Urinary bladder (tissue), 4 donors: Measurements from ENCODE around the gene GTF2F2. TPM values are rescaled to one million over a fixed set of nuclear protein-coding genes. Genes with fewer than 3 reads are reported as not detected.

ENCODE experiments used
- DNase-seq: peaks from one replicate; pipeline ENCODE4 v3.0.0-alpha.2; 2015; ENCODE audit errors: extremely low spot score
- H3K27ac ChIP-seq: one replicate; pipeline ENCODE4 v1.5.1; 2013; ENCODE audit warnings: low read depth, mild to moderate bottlenecking, moderate library complexity
- H3K36me3 ChIP-seq: one replicate; pipeline ENCODE4 v1.6.1; 2013; ENCODE audit warnings: mild to moderate bottlenecking, moderate library complexity; ENCODE audit not compliant: insufficient read depth
- H3K4me1 ChIP-seq: one replicate; pipeline ENCODE4 v1.6.1; 2013; ENCODE audit warnings: mild to moderate bottlenecking, moderate library complexity; ENCODE audit not compliant: insufficient read depth
- H3K4me3 ChIP-seq: one replicate; pipeline ENCODE4 v1.5.1; 2013; ENCODE audit warnings: low read depth, low read length
- WGBS: extraction: QIAGEN DNeasy Blood & Tissue Kit; methylation state at CpG from one replicate; pipeline ENCODE4 v1.1.7; 2013; 5-methylcytosine and 5-hydroxymethylcytosine counted together
- polyA plus RNA-seq: library from polyadenylated mRNA; stranded (reverse); fragments of 200-250 nt; gene quantifications from one replicate; pipeline ENCODE4 v1.2.3, GENCODE V29; 2013
- total RNA-seq: library from RNA; depleted of rRNA; stranded (reverse); fragments of >200 nt; gene quantifications from one replicate; pipeline ENCODE4 v1.2.3, GENCODE V29; 2014
- donor health status: healthy with polysubstance abuse.
- donor health status: healthy.

GTF2F2 gene
- total and polyA plus RNA-seq, 2 donors = 21.3 to 30.7 TPM

DNA sequence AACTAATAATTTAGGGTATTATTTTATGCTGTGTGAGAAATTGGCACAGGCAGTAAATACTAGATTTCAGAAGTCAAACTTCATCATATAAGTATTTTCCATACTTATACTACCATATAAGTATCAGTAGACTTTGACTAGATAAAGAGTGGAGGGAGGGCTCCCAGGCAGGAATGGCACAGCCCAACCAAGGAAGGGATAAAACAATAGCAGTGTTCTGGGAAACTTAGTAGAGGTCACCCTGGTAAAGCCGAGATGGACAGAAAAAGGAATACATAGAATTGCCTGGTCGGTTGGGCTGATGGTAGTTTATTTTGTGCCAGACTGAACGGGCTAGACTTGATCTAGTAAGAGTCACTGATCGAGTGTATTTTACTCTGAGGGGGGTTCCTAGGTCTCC lies 100.1 kb downstream of the GTF2F2 start:
- no peaks in the 10 kb centered on the region for H3K36me3 ChIP-seq
- H3K4me1 ChIP-seq = no peaks in the 10 kb centered on the region
- 95% methylated on average over 4 of the region's 4 CpGs for WGBS
- no peak overlapping the region for H3K4me3 ChIP-seq
- H3K27ac ChIP-seq = no peak overlapping the region
- DNase-seq = no peak

DNA sequence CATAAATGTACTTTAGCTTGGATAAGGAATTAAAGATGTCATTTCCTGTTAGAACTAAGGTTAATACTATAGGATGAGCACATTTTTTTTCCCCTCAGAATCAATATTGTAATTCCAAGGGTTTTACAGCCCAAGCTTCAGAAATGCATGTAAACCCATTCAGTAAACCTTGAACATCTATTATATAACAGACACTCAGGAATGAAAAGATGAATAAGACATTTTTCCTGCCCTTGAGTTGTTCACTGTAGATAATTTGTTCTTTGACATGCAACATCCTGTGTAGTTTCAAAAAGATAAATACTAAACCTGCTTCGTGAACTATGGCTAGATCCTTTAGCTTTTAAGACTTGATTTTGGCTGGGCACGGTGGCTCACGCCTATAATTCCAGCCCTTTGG lies 102.2 kb downstream of the GTF2F2 start:
- no peak overlapping the region for H3K27ac ChIP-seq
- 64% methylated on average over 3 of the region's 3 CpGs for WGBS

DNA sequence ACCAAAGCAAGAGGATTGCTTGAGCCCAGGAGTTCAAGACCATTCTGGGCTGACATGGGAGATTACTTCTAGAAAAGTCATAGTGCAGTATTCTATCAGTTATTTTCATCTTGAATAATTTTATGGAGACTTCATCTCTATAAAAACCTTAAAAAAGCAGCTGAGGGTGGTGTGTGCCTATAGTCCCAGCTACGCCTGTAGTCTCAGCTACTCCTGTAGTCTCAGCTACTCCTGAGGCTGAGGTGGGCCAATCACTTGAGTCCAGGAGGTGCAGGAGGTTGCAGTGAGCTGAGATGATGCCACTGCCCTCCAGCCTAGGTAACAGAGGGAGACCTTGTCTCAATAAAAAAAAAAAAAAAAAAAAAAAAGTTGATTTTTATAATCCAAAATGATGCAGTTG lies 102.6 kb downstream of the GTF2F2 start:
- H3K4me1 ChIP-seq = no peaks in the 10 kb centered on the region
- DNase-seq = no peak
- no peak overlapping the region for H3K4me3 ChIP-seq
- no peaks in the 10 kb centered on the region for H3K36me3 ChIP-seq
- no peak overlapping the region for H3K27ac ChIP-seq
- 96% methylated on average over 1 of the region's 1 CpG for WGBS

More for the DNA sequence above, 102.2 kb downstream of the GTF2F2 start:
- Histone ChIP-seq H3K4me3 (no peak overlapping the region), H3K4me1 (no peaks in the 10 kb centered on the region), H3K36me3 (no peaks in the 10 kb centered on the region)
- no peak for DNase-seq

DNA sequence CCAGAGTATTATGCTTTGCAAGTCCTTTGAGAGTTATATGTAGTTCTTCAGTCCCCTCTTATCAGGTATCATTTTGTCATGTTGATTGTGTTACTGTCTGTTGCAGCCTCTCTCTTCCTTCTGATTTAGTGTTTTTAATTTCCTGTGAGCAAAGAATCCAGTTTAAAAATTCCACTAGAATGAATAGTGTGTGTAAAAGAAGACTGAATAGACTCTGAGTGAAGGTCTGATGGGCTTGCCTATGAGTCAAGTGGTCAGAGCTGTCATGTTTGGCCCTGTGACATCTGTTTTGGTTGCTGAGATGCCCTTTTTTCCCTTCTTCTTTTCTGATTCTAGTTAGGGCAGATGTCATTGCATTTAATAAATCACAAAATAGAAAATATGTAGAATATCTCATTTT lies 103.9 kb downstream of the GTF2F2 start:
- no peaks in the 10 kb centered on the region for H3K4me1 ChIP-seq
- no peaks in the 10 kb centered on the region for H3K36me3 ChIP-seq
- no peak overlapping the region for H3K27ac ChIP-seq
- no peak overlapping the region for H3K4me3 ChIP-seq
- no peak for DNase-seq

DNA sequence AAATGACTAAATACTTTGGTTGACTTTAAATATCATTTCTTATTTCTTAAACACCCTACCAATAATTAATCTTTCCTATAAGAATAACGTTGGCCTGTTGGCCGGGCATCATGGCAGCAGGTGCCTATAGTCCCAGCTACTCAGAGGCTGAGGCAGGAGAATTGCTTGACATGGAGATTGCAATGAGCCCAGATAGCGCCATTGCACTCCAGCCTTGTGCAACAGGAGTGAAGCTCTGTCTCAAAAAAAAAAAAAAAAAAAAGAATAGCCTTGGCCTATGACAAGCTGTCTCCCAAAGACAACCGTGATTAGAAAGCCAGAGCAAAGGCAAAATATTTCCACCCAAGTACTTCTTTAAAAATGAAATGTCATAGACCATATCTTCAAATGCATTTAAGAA lies 105.1 kb downstream of the GTF2F2 start:
- Histone ChIP-seq H3K4me1 (no peaks in the 10 kb centered on the region), H3K36me3 (no peaks in the 10 kb centered on the region)
- 97% methylated on average over 4 of the region's 4 CpGs for WGBS

DNA sequence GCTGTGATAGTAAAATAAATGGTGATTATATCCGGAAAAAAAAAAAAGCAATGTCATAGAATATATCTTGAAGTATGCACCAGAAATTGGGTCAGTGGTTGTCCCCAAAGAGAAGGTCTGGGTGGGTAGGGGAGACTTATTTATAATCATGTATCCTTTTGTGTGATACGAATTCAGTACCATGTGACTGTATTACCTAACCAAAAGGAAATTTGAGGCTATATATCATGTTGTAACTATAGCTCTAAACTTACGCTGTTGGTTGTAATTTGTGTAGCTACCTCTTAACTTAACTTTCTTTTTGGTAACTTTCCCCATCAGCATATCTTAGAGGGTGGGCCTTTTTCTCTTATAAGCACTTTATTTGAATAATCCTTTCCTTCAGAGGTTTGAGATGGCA lies 105.7 kb downstream of the GTF2F2 start:
- DNase-seq = no peak
- Histone ChIP-seq H3K27ac (no peak overlapping the region), H3K4me3 (no peak overlapping the region), H3K4me1 (no peaks in the 10 kb centered on the region), H3K36me3 (no peaks in the 10 kb centered on the region)
- WGBS = 92% methylated on average over 3 of the region's 3 CpGs

More for the DNA sequence above, 105.1 kb downstream of the GTF2F2 start:
- Histone ChIP-seq H3K27ac (no peak overlapping the region), H3K4me3 (no peak overlapping the region)
- DNase-seq = no peak

DNA sequence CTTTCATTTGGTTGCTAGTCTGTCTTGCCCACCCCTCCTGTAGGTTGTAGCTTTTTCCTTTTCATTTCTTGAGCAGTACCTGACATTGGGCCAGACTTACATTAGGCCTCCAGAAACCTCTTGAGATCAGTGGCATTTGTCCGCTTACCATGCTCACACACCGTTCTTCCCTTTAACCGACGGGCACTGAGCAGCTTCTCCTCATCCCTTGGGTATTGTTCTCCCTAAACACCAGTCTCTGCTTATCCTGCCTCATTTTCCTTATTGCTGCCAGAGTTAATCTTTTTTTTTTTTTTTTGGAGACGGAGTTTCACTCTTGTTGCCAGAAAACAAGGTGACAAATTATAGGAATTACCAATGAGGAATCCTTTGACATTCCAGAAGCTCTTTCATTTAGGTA lies 107.7 kb downstream of the GTF2F2 start:
- DNase-seq = no peak
- Histone ChIP-seq H3K27ac (no peak overlapping the region), H3K4me1 (no peaks in the 10 kb centered on the region), H3K4me3 (no peak overlapping the region), H3K36me3 (no peaks in the 10 kb centered on the region)
- WGBS = 93% methylated on average over 5 of the region's 5 CpGs

DNA sequence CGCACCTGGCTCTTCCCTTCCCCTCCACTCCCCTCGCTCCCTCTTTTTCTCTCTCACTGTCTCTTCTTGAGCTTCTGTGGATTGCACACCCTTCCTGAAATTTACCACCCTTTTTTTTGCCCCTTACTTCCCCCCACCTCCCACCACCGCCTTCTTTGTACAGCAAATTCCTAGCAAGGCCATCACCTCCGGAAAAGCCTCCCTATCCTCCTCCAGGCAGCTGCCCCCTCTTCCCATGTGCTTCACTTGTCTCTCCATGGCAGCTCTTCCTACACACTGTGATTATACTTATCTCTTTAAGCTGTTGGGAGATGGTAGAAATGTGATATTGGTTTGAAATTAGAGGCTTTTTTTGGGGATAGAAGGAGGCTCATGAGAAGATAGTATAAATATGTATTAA lies 108.9 kb downstream of the GTF2F2 start:
- Histone ChIP-seq H3K4me1 (no peaks in the 10 kb centered on the region), H3K36me3 (no peaks in the 10 kb centered on the region), H3K27ac (no peak overlapping the region), H3K4me3 (no peak overlapping the region)
- DNase-seq = no peak
- 94% methylated on average over 4 of the region's 4 CpGs for WGBS

DNA sequence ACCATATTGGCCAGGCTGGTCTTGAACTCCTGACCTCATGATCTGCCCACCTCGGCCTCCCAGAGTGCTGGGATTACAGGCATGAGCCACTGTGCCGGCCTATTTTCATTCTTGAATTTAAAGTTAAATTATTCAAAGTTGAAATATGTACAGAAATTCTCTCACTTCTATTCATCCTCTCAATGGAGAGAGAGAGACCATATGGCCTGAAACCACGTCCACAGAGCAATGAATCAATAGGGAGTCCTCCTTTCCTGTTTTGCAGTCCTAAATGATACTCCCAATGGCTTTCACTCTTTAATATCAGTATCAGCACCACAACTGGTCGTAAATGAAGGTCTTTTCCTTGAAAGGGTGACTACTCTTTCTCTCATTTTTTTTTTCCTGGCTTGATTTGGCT lies 111.0 kb downstream of the GTF2F2 start:
- WGBS = 81% methylated on average over 4 of the region's 4 CpGs
- Histone ChIP-seq H3K27ac (no peak overlapping the region), H3K4me3 (no peak overlapping the region)

DNA sequence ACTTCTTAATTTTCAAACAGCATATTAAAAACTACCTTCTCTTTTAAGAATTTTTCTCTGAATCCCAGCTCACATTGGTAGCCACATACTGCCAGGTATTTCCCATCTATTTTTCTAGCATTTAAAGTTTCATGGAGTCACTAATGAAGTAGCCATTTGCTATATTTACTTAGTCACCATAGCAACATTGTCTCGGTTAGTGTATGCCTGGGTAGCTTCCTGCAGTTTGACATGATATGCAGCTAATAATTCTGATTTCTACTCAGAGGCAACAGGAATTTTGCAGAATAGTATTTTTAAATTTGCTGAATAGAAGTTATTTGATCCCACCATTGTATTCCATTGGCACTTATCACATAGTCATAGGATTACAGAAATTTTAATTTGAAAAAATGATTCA lies 111.4 kb downstream of the GTF2F2 start:
- H3K27ac ChIP-seq = no peak overlapping the region
- H3K4me1 ChIP-seq = no peaks in the 10 kb centered on the region
- WGBS = 21% methylated on average over 1 of the region's 1 CpG
- DNase-seq = no peak
- no peaks in the 10 kb centered on the region for H3K36me3 ChIP-seq
- H3K4me3 ChIP-seq = no peak overlapping the region

More for the DNA sequence above, 111.0 kb downstream of the GTF2F2 start:
- H3K4me1 ChIP-seq = no peaks in the 10 kb centered on the region
- no peak for DNase-seq
- no peaks in the 10 kb centered on the region for H3K36me3 ChIP-seq

DNA sequence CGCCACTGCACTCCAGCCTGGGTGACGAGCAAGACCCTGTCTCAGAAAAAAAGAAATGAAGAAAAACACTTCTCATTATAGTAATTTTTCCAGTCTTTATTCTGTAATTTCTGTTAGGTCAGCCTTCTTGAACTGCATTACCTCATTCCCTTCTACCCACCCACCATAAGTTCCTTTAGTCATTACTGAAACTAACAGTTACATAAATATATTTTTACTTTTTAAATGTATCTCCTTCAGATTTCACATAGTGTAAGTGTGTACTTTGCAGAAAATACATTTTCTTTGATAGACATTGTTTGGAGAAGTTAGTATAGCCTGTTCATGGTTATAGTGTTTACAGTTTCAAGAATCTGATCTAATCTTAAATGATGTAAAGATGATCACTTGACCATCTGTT lies 112.3 kb downstream of the GTF2F2 start:
- no peaks in the 10 kb centered on the region for H3K4me1 ChIP-seq
- WGBS = 94% methylated on average over 2 of the region's 2 CpGs
- DNase-seq = no peak
- no peak overlapping the region for H3K27ac ChIP-seq
- H3K4me3 ChIP-seq = no peak overlapping the region
- H3K36me3 ChIP-seq = no peaks in the 10 kb centered on the region

DNA sequence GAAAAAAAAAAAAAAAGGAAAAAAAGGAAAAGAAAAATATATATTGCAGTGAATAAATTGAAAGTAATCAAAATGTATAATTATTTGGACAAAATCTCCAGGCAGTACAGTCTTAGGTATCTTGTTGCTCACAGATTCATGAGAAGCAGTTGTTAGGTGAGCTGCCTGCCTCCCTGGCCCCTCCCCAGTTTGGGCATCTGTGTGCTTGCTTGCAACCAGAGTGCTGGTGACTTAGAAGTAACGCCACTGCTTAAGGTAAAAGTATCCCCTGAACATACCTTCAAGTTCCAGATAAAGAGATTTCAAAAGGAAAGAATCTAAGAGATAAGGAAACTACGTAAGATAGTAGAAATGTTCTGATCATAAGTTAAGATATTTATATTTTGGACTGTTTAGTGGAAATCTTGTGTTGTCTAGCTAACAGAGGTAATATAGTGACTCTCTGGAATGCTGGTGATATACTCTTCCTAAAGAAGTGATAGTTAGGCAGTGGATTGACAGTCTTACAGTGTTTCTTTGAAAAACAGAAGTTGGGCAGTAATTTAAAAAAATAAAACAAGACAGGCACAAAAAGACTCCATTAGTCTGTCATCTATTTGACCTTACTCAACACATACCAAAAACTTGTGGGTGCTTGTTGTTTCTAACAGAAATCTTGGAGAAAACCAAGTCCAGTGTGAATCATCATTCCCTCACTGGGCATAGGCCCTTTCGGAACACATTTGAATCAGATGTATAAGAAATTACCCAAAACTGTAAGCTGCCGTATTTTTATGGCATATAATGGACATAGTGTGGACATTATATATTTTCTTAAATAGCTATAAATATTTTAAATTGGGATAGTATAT lies 118.9 kb downstream of the GTF2F2 start:
- 91% methylated on average over 4 of the region's 4 CpGs for WGBS
- no peak for DNase-seq
- H3K4me1 ChIP-seq = no peaks in the 10 kb centered on the region

DNA sequence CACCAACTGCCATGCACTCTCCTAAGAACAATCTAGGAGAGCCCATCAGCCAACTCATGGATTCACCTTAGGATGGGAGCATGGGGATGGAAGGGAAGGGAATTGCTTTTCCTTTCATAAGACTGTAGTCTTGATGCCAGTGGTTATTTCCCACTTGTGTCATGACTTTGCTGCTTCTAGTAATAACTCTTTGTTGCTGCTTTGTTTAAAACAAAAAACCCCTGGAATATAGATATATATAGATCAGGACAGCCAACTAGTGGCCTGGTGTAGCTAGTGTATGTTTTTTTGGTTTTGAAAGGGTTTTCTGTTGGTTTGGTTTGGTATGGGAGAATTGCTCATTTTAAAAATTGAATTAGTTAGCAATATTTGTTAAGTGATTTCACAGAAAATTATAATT lies 119.8 kb downstream of the GTF2F2 start:
- no peak for DNase-seq
- Histone ChIP-seq H3K4me1 (no peaks in the 10 kb centered on the region), H3K36me3 (no peaks in the 10 kb centered on the region), H3K27ac (no peak overlapping the region), H3K4me3 (no peak overlapping the region)

More for the DNA sequence above, 118.9 kb downstream of the GTF2F2 start:
- H3K4me3 ChIP-seq = no peak overlapping the region
- no peak overlapping the region for H3K27ac ChIP-seq
- no peaks in the 10 kb centered on the region for H3K36me3 ChIP-seq

DNA sequence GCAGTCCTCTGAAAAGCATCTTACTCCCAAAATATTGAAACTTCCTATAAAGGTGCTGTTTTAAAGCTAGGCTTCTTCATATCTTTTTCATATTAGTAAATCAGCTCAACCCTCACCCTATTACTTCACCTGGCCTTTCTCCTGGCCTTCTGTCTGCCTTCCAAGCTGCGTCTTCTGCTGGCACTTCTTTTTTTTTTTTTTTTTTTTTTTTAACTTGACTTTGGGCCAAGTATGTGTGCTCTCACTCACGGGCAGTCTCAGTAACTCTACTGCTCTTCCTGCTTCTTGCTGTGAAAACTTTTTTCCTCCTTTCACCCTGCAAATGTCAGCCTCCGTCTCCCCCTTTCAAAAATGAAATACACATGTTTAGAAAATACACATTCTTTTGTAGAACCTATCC lies 121.8 kb downstream of the GTF2F2 start:
- WGBS = 8% methylated on average over 3 of the region's 3 CpGs
- Histone ChIP-seq H3K27ac (no peak overlapping the region), H3K4me3 (no peak overlapping the region)

More for the DNA sequence above, 121.8 kb downstream of the GTF2F2 start:
- Histone ChIP-seq H3K36me3 (no peaks in the 10 kb centered on the region), H3K4me1 (no peaks in the 10 kb centered on the region)
- DNase-seq = no peak
